HEK293 (cell line): ENCODE data around the gene CPNE4.

Experiments
- BCL11B ChIP-seq: fragments of 450-650 bp; formaldehyde crosslinking; IDR thresholded peaks from 2 replicates; pipeline ENCODE4 v1.5.1; 2016; ENCODE audit warnings: low read depth, missing biosample characterization, missing genetic modification characterization
- GFI1B ChIP-seq: fragments of 450-650 bp; formaldehyde crosslinking; IDR thresholded peaks from 2 replicates; pipeline ENCODE4 v1.5.1; 2016; ENCODE audit warnings: missing biosample characterization, missing genetic modification characterization
- KLF10 ChIP-seq: fragments of 450-650 bp; IDR thresholded peaks from 2 replicates; pipeline ENCODE4 v1.5.1; 2018; ENCODE audit warnings: missing biosample characterization, mild to moderate bottlenecking, missing genetic modification characterization
- KLF16 ChIP-seq: fragments of 450-650 bp; formaldehyde crosslinking; IDR thresholded peaks from 2 replicates; pipeline ENCODE4 v1.5.1; 2017; ENCODE audit warnings: missing biosample characterization, missing genetic modification characterization
- OSR2 ChIP-seq: fragments of 450-650 bp; formaldehyde crosslinking; IDR thresholded peaks from 2 replicates; pipeline ENCODE4 v1.5.1; 2016; ENCODE audit warnings: missing biosample characterization, missing genetic modification characterization
- SALL2 ChIP-seq: fragments of 450-650 bp; formaldehyde crosslinking; IDR thresholded peaks from 2 replicates; pipeline ENCODE4 v1.5.0; 2017; ENCODE audit warnings: missing biosample characterization, mild to moderate bottlenecking, missing genetic modification characterization, borderline replicate concordance
- SETDB1 ChIP-seq: IDR thresholded peaks from one replicate; pipeline ENCODE4 v1.6.1; 2017; ENCODE audit warnings: mild to moderate bottlenecking, low read length, moderate library complexity, mixed read lengths; ENCODE audit not compliant: insufficient read length
- SP2 ChIP-seq: fragments of 450-650 bp; formaldehyde crosslinking; IDR thresholded peaks from 2 replicates; pipeline ENCODE4 v1.5.1; 2016; ENCODE audit warnings: missing biosample characterization, missing genetic modification characterization
- SP7 ChIP-seq: fragments of 450-650 bp; formaldehyde crosslinking; IDR thresholded peaks from 2 replicates; pipeline ENCODE4 v1.5.1; 2016; ENCODE audit warnings: missing biosample characterization, missing genetic modification characterization
- YY2 ChIP-seq: fragments of 450-650 bp; formaldehyde crosslinking; IDR thresholded peaks from 2 replicates; pipeline ENCODE4 v1.5.1; 2016; ENCODE audit warnings: missing biosample characterization, missing genetic modification characterization
- ZBTB48 ChIP-seq: fragments of 450-650 bp; formaldehyde crosslinking; IDR thresholded peaks from 2 replicates; pipeline ENCODE4 v1.5.1; 2016; ENCODE audit warnings: missing biosample characterization, missing genetic modification characterization
- ZNF175 ChIP-seq: fragments of 450-650 bp; formaldehyde crosslinking; IDR thresholded peaks from 2 replicates; pipeline ENCODE4 v1.5.1; 2016; ENCODE audit warnings: missing biosample characterization, missing genetic modification characterization
- ZNF202 ChIP-seq: fragments of 450-650 bp; formaldehyde crosslinking; IDR thresholded peaks from 2 replicates; pipeline ENCODE4 v1.5.1; 2016; ENCODE audit warnings: missing biosample characterization, missing genetic modification characterization, borderline replicate concordance
- ZNF514 ChIP-seq: fragments of 450-650 bp; formaldehyde crosslinking; IDR thresholded peaks from 2 replicates; pipeline ENCODE4 v1.5.1; 2016; ENCODE audit warnings: missing biosample characterization, missing genetic modification characterization
- ZNF521 ChIP-seq: fragments of 450-650 bp; formaldehyde crosslinking; IDR thresholded peaks from 2 replicates; pipeline ENCODE4 v1.5.1; 2017; ENCODE audit warnings: missing biosample characterization, mild to moderate bottlenecking, missing genetic modification characterization
- ZNF560 ChIP-seq: fragments of 450-650 bp; formaldehyde crosslinking; IDR thresholded peaks from 2 replicates; pipeline ENCODE4 v1.5.1; 2017; ENCODE audit warnings: missing biosample characterization, missing genetic modification characterization, borderline replicate concordance
- ZNF596 ChIP-seq: fragments of 450-650 bp; IDR thresholded peaks from 2 replicates; pipeline ENCODE4 v1.5.0; 2018; ENCODE audit warnings: missing biosample characterization, mild to moderate bottlenecking, missing genetic modification characterization, moderate library complexity
- ZNF626 ChIP-seq: fragments of 450-650 bp; sonication (Bioruptor Pico); formaldehyde crosslinking; IDR thresholded peaks from 2 replicates; pipeline ENCODE4 v1.5.1; 2018; ENCODE audit warnings: missing biosample characterization, missing genetic modification characterization, inconsistent platforms
- ZNF664 ChIP-seq: fragments of 450-650 bp; formaldehyde crosslinking; IDR thresholded peaks from 2 replicates; pipeline ENCODE4 v1.5.1; 2016; ENCODE audit warnings: missing biosample characterization, missing genetic modification characterization
- ZNF791 ChIP-seq: fragments of 450-650 bp; formaldehyde crosslinking; IDR thresholded peaks from 2 replicates; pipeline ENCODE4 v1.5.1; 2016; ENCODE audit warnings: missing biosample characterization, missing genetic modification characterization
- ZSCAN23 ChIP-seq: fragments of 450-650 bp; formaldehyde crosslinking; IDR thresholded peaks from 2 replicates; pipeline ENCODE4 v1.5.1; 2016; ENCODE audit warnings: missing biosample characterization, missing genetic modification characterization
- TF ChIP-seq, protein P1 (sequence below): fragments of 450-650 bp; formaldehyde crosslinking; IDR thresholded peaks from 2 replicates; pipeline ENCODE4 v1.5.1; 2016; ENCODE audit warnings: missing biosample characterization, missing genetic modification characterization, borderline replicate concordance
- TF ChIP-seq, protein P2 (sequence below): fragments of 450-650 bp; IDR thresholded peaks from 2 replicates; pipeline ENCODE4 v1.5.1; 2018; ENCODE audit warnings: missing biosample characterization, mild to moderate bottlenecking, missing genetic modification characterization
- TF ChIP-seq, protein P3 (sequence below): fragments of 450-650 bp; formaldehyde crosslinking; IDR thresholded peaks from 2 replicates; pipeline ENCODE4 v1.5.0; 2017; ENCODE audit warnings: missing biosample characterization, missing genetic modification characterization, borderline replicate concordance
- TF ChIP-seq, protein P4 (sequence below): fragments of 450-650 bp; formaldehyde crosslinking; IDR thresholded peaks from 2 replicates; pipeline ENCODE4 v1.5.1; 2016; ENCODE audit warnings: missing biosample characterization, missing genetic modification characterization
- TF ChIP-seq, protein P5 (sequence below): fragments of 450-650 bp; formaldehyde crosslinking; IDR thresholded peaks from 2 replicates; pipeline ENCODE4 v1.5.1; 2016; ENCODE audit warnings: missing biosample characterization, missing genetic modification characterization
- TF ChIP-seq, protein P6 (sequence below): IDR thresholded peaks from 2 replicates; pipeline ENCODE4 v1.6.1; 2011; ENCODE audit warnings: mild to moderate bottlenecking, low read depth, low read length, borderline replicate concordance
- TF ChIP-seq, protein P7 (sequence below): fragments of 450-650 bp; formaldehyde crosslinking; IDR thresholded peaks from 2 replicates; pipeline ENCODE4 v1.5.1; 2016; ENCODE audit warnings: missing biosample characterization, missing genetic modification characterization

The CPNE4 gene

DNA sequence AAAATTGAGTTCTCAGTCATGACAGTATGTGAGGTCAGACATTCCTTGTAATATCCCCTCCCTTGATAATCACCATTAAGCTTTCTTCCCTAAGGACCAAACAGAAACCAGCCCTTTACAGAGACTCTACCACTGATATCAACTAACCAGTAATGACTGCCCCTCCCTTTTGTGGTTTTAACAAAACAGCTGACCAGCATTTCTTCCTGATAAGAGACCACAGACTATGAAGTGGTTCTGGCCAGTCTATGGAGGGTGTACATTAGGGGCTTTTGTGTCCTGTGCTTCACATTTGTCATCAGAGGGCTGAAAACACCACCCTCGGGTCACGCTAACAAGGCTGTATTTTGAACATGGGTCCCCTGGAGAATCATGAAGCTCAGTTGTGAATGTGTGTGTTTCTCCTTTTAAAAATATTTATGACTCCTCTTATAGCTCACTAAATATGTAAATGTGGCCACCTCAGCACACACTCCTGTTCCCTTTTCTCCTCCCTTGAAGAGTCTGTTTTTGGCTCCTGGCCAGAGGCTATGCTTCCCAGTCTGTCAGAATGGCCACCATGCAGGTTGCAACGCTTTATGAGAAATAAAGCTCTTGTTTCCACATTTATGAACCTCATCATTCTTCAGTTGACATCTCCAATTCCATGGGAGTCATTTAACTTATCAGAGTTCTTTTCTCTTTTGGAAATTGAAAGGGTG is 239.3 kb downstream of the CPNE4 start (continued):
- TF ChIP-seq, protein P1, sequence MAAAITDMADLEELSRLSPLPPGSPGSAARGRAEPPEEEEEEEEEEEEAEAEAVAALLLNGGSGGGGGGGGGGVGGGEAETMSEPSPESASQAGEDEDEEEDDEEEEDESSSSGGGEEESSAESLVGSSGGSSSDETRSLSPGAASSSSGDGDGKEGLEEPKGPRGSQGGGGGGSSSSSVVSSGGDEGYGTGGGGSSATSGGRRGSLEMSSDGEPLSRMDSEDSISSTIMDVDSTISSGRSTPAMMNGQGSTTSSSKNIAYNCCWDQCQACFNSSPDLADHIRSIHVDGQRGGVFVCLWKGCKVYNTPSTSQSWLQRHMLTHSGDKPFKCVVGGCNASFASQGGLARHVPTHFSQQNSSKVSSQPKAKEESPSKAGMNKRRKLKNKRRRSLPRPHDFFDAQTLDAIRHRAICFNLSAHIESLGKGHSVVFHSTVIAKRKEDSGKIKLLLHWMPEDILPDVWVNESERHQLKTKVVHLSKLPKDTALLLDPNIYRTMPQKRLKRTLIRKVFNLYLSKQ (tag by site-specific recombination), result no peak
- TF ChIP-seq ZNF521 (tag by site-specific recombination), result no peak
- TF ChIP-seq ZNF202, result no peak
- TF ChIP-seq, protein P2, sequence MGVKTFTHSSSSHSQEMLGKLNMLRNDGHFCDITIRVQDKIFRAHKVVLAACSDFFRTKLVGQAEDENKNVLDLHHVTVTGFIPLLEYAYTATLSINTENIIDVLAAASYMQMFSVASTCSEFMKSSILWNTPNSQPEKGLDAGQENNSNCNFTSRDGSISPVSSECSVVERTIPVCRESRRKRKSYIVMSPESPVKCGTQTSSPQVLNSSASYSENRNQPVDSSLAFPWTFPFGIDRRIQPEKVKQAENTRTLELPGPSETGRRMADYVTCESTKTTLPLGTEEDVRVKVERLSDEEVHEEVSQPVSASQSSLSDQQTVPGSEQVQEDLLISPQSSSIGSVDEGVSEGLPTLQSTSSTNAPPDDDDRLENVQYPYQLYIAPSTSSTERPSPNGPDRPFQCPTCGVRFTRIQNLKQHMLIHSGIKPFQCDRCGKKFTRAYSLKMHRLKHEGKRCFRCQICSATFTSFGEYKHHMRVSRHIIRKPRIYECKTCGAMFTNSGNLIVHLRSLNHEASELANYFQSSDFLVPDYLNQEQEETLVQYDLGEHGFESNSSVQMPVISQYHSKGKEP, result no peak
- no peak for TF ChIP-seq ZNF514 (tag by site-specific recombination)
- TF ChIP-seq ZNF664, result no peak
- no peak for TF ChIP-seq BCL11B (tag by site-specific recombination)
- peak; percentile 27 for TF ChIP-seq SETDB1
- TF ChIP-seq YY2, result no peak
- TF ChIP-seq, protein P3, sequence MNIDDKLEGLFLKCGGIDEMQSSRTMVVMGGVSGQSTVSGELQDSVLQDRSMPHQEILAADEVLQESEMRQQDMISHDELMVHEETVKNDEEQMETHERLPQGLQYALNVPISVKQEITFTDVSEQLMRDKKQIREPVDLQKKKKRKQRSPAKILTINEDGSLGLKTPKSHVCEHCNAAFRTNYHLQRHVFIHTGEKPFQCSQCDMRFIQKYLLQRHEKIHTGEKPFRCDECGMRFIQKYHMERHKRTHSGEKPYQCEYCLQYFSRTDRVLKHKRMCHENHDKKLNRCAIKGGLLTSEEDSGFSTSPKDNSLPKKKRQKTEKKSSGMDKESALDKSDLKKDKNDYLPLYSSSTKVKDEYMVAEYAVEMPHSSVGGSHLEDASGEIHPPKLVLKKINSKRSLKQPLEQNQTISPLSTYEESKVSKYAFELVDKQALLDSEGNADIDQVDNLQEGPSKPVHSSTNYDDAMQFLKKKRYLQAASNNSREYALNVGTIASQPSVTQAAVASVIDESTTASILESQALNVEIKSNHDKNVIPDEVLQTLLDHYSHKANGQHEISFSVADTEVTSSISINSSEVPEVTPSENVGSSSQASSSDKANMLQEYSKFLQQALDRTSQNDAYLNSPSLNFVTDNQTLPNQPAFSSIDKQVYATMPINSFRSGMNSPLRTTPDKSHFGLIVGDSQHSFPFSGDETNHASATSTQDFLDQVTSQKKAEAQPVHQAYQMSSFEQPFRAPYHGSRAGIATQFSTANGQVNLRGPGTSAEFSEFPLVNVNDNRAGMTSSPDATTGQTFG (tag by site-specific recombination), result no peak
- TF ChIP-seq SP2 (tag by site-specific recombination), result no peak
- no peak; the same call in 1 of the 2 replicates for TF ChIP-seq OSR2 (tag by site-specific recombination)
- TF ChIP-seq KLF16 (tag by site-specific recombination), result peak; percentile 64; the same call in 1 of the 2 replicates
- TF ChIP-seq, protein P4, sequence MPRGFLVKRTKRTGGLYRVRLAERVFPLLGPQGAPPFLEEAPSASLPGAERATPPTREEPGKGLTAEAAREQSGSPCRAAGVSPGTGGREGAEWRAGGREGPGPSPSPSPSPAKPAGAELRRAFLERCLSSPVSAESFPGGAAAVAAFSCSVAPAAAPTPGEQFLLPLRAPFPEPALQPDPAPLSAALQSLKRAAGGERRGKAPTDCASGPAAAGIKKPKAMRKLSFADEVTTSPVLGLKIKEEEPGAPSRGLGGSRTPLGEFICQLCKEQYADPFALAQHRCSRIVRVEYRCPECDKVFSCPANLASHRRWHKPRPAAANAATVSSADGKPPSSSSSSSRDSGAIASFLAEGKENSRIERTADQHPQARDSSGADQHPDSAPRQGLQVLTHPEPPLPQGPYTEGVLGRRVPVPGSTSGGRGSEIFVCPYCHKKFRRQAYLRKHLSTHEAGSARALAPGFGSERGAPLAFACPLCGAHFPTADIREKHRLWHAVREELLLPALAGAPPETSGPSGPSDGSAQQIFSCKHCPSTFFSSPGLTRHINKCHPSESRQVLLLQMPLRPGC (tag by site-specific recombination), result no peak
- TF ChIP-seq ZBTB48 (tag by site-specific recombination), result no peak
- TF ChIP-seq ZNF791 (tag by site-specific recombination), result no peak
- no peak for TF ChIP-seq ZSCAN23 (tag by site-specific recombination)
- no peak for TF ChIP-seq ZNF626
- no peak for TF ChIP-seq SALL2 (tag by site-specific recombination)
- 0 out of 2 replicates have a peak, but pooled peaks have one; percentile 41 for TF ChIP-seq KLF10 (tag by site-specific recombination)
- no peak for TF ChIP-seq ZNF560 (tag by site-specific recombination)
- TF ChIP-seq ZNF175, result no peak
- TF ChIP-seq GFI1B, result no peak
- TF ChIP-seq ZNF596 (tag by site-specific recombination), result no peak
- TF ChIP-seq, protein P5, sequence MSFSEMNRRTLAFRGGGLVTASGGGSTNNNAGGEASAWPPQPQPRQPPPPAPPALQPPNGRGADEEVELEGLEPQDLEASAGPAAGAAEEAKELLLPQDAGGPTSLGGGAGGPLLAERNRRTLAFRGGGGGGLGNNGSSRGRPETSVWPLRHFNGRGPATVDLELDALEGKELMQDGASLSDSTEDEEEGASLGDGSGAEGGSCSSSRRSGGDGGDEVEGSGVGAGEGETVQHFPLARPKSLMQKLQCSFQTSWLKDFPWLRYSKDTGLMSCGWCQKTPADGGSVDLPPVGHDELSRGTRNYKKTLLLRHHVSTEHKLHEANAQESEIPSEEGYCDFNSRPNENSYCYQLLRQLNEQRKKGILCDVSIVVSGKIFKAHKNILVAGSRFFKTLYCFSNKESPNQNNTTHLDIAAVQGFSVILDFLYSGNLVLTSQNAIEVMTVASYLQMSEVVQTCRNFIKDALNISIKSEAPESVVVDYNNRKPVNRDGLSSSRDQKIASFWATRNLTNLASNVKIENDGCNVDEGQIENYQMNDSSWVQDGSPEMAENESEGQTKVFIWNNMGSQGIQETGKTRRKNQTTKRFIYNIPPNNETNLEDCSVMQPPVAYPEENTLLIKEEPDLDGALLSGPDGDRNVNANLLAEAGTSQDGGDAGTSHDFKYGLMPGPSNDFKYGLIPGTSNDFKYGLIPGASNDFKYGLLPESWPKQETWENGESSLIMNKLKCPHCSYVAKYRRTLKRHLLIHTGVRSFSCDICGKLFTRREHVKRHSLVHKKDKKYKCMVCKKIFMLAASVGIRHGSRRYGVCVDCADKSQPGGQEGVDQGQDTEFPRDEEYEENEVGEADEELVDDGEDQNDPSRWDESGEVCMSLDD (tag by site-specific recombination), result no peak
- TF ChIP-seq, protein P6, sequence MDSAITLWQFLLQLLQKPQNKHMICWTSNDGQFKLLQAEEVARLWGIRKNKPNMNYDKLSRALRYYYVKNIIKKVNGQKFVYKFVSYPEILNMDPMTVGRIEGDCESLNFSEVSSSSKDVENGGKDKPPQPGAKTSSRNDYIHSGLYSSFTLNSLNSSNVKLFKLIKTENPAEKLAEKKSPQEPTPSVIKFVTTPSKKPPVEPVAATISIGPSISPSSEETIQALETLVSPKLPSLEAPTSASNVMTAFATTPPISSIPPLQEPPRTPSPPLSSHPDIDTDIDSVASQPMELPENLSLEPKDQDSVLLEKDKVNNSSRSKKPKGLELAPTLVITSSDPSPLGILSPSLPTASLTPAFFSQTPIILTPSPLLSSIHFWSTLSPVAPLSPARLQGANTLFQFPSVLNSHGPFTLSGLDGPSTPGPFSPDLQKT, result no peak
- TF ChIP-seq, protein P7, sequence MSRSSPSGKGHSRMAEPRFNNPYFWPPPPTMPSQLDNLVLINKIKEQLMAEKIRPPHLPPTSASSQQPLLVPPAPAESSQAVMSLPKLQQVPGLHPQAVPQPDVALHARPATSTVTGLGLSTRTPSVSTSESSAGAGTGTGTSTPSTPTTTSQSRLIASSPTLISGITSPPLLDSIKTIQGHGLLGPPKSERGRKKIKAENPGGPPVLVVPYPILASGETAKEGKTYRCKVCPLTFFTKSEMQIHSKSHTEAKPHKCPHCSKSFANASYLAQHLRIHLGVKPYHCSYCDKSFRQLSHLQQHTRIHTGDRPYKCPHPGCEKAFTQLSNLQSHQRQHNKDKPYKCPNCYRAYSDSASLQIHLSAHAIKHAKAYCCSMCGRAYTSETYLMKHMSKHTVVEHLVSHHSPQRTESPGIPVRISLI (tag by site-specific recombination), result no peak
- peak; percentile 73 for TF ChIP-seq SP7
